Raji (cell line): ENCODE data around the gene PRKCQ.

ENCODE experiments used
- POLR2A ChIP-seq: IDR thresholded peaks from 2 replicates; pipeline ENCODE4 v1.6.1; 2011; ENCODE audit warnings: low read depth, low read length, control low read depth; ENCODE audit not compliant: insufficient read depth

Gene PRKCQ

DNA sequence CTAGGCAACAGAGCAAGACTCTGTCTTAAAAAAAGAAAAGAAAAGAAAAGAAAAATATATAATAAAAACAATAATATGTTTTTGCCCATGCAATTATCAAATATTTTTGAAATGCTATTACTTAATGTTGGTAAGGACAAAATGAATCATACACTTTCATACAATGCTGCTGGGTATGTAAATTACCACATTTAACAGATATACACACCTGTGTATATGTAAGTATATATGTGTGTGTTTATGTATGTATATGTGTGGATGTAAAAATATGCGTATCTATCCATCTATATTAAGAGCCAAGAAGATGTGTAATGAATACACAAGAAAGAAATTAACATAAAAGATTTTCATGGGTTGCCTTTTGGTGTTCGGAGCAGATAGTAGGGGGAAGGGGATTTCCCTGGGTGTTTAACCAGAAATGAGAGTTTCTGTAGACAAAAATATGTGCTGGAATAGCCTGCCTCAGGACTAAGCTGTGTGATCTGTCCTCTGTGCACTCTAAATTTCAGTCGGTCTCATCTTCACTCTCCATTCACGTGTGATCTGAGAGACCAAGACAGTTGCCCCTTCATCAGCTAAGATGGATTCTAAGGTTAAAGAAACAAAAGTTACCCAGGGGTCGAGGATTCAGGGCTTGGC is 61.2 kb downstream of the PRKCQ start:
- no peak for TF ChIP-seq POLR2A

DNA sequence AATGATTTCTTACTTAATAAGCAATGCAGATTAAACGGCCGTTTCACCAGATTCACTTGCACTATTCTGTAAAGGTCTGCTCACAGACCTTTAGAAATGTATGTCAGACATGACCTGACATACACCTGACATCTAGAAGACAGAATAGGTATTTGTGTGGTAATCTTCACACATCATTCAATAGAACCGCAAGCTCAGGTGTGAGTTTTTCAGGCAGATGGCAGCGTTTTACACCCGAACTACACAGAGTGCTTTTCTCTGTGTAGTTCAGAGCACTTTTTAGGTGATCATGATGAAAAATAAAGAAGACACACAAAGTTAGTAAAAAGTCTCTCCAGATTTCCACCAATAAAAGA is 63.2 kb downstream of the PRKCQ start:
- no peak for TF ChIP-seq POLR2A

DNA sequence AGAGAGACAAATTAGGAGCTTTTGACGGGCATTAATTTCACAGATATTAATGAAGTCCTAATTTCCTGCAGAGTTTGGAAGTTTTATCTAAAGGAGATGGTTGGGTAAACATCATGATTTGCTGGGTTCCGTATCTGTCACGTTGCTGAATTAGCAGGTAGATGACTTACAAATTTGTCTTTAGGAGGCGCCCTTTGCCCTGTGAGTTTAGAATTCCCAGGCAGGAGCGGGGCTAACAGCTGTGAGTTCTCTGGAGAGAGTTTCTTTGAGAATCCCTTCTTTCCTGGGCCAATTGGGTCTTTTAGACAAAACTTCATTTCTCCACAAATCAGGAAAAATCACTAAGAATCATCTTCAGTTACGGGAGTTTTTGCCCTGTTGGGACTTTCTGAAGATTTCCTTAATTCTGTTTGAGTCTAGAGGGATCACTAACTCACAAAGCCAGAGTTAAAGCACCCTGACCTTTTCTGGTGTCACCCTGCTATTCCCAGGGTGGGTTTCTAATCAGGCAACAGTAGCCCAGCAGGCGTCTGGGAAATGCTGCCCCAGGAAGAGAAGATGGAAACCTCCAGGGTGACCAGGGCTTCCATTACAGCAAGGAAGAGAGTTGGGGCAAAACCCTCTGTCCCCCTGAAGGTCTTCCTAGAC is 63.7 kb downstream of the PRKCQ start:
- no peak for TF ChIP-seq POLR2A

DNA sequence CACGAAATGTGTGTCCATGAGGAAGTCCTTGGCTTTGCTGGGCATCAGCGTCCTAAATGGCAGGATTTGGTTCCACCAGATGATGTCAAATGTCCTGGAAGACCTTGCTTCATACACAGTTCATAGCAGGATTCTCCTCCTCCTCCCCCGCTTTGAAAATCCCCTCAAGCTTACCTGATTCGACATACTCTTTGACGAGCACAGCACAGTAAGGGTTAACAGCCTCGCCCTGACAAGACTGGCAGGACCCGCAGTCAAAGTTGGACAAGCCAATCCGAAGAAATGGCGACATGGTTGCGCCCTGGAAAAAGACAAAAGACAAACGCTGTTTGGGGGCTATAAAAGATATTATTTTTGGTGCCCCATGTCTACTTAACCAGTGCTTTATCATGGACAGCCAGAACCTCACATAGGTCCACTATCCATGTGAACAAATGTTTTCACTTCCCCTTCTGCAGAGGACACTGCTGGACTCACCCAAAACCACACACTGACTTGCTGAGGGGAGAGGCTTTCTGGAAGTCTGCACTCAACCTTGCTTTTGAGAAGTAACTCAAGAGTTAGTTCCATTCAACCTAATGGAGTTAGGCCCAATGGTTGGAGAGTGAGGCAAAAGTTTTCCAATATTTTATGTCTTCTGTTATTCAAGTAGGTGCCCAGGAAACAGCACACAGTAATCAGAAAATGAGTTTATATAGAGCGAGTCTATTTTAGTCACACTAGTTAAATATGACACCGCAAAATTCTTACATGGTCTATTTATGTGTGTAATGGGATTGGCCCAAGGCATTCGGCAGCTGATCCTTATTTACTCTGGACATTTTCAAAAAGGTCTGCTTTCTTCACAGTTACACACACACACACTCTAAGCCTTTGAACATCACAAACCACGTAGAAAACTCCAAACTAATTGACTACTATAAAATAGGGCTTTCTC is 65.0 kb downstream of the PRKCQ start:
- no peak for TF ChIP-seq POLR2A

DNA sequence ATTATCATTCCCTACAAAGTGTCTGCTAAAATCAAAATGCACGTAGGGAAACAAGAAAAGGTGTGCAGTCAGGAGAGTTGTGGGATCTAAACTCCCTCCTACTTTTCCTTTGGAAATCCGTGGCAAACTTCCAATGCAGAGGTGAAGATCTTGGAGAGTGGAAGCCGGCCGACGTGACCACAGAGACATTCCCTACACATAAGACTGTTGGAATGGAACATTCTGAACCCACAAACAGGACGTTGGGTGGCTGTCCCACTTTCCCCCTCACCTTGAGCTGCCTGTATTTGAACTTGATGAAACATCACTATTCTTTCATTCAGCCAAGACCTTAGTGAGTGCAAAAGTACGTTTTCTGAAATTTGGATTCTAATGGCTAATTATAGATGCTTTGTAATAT is 65.9 kb downstream of the PRKCQ start:
- no peak for TF ChIP-seq POLR2A

DNA sequence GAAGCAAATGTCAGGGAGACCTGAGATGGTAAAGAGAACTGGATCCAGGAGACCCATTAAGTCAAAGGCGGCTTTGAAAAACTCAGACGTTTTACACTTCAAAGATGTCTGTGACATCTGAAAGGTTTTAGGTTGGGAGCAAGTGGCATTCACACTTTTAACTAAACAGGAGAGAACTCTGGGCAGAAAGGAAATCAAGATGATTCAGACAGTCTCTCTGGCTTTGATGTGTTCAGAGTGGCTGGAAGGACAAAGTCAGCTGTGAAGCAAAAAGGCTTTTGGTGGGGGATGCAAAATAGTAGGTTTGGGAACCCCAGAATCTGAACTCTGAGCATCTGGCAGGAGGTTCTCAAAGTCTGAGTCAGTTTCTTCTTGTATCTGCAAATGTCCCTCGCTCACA is 66.6 kb downstream of the PRKCQ start:
- no peak for TF ChIP-seq POLR2A

DNA sequence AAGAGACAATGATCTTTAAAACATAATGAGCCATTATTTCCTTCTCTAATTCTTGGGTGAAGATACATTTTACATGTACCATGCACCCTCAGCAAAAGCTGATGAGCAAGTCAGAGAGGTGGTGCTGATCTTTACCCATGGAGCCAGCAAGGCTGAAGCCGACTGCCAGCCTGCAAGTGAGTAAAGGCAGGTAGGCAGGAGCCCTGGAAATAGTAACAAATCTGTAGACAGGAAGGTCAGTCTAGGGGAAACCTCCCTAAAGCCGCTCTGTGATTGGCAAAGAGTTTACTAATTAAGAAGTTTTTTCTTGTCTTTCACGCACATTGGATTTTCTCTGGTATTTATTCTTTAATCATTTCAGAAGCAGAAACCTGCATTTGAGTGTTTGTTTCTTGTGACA is 67.9 kb downstream of the PRKCQ start:
- TF ChIP-seq POLR2A: no peak

DNA sequence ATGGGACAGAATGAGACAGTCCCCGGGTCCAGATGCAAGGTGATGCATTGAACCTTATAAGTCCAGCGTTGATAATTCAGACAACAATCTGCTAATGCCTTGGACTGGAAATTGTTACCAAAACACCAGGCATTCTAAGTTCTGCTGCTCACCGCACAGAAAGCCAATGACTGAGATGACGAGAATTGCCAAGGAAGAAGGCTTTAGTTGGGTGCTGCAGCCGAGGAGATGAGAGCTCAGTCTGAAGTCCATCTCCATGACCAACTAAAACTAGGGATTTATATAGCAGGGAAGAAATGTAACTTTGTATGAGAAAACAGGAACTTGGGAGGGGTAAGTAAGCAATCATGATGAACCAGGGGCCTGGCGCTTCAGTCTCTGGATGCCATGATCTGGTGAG is 68.7 kb downstream of the PRKCQ start:
- TF ChIP-seq POLR2A: no peak

DNA sequence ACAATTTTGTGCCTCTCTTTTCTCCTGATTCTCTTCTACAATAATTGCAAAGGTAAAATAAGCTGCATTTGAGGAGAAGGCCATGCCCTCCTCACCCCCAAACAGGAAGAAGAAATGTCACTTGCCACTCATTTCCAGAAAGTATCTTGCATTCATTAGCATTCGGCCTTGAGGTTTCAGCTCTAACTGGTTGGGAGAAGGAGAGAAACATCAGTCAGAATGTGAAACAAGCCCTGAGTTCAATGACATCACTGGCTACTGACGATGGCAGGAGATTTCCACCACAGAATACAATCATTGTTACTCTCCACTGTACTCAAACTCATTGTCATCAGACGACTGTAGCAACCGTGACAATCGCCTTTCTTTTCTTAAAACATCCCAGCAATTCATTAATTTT is 72.8 kb downstream of the PRKCQ start:
- TF ChIP-seq POLR2A: no peak

DNA sequence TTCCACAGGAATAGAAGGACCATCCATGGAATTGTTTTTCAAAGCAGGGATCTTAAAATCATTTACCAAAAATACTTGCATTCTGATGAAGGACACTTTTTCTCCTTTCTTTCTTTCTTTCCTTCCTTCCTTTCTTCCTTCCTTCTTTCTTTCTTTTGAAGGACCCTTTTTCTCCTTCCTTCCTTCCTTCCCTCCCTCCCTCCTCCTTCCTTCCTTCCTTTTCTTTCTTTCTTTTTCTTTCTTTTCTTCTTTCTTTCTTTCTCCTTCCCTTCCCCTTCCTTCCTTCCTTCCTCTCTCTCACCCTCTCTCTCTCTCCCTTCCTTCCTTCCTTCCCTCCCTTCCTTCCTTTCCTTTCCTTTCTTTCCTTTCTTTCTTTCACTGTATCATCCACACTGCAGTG is 74.8 kb downstream of the PRKCQ start:
- TF ChIP-seq POLR2A: no peak

DNA sequence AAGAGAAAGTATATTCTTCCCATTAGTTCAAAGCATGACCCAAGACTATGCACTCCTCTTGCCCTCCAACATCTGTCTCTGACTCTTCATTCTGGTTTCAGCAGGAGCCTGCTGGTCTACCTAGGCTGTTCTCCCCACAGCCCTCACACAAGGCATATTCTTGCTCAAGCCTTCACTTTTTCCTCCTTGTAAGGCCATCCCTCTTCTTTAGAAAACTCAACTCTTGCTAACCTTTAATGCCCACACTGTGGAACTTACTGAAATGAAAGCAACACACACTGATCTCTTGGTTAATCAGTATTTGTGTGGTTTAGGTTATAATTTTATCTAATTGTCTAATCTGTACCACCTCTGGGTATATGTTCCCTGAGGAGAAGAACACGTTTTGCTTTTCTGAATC is 75.8 kb downstream of the PRKCQ start:
- no peak for TF ChIP-seq POLR2A

DNA sequence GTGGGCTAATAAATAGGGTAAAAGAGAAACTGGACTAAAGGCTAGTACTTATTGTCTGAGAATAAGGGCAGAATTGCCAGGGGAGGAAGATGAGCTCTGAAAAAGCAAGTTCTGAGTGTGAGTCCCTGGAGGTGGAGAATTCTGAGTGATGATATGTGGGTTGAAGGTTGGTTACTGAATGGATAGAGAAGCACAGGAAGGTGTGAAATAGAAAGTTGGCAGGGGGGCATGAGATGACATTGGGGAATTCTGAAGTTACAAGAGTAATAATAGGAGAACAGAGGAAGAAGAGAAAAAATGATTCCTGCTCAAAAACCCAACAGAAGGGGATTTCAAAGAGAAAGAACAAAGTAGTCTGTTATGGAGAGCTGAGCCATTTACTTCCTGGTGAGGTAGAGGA is 76.9 kb downstream of the PRKCQ start:
- no peak for TF ChIP-seq POLR2A

DNA sequence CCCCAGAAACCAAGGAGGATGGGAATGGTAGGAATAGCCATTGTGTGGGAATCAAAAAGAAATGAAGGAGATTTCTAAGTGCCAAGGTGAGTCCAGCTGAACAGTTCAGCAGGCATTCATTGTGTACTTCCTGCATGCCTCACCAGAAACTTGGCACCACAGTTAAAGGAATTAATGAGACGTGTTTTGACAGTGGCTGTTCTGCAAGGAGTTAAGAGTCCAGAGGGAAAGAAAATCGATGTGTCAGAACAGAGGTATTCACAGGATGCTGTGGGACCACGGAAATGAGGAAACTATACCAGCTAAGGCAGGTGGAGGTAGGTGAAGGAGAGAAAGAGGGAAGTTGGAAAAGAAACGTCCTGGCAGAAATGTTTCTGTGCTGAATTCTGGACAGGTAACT is 78.1 kb downstream of the PRKCQ start:
- TF ChIP-seq POLR2A: no peak

DNA sequence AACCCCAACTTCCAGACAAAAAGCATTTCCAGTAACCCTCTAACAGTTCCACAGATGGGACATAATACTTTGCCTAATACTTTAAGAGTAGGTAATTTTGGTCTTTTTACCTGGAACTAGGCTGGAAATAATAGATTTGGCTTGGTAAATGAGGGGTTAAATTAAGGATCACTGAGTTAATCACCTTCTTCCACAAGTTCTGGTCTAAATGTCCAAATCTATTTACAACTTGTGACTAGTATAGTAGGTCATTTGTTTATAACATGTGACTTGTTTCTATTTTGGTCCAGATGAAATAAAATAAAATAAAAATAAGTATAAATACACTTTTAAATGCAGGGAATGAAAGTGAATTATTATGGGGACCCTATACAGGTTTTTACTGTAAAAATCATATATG is 80.1 kb downstream of the PRKCQ start:
- no peak for TF ChIP-seq POLR2A

DNA sequence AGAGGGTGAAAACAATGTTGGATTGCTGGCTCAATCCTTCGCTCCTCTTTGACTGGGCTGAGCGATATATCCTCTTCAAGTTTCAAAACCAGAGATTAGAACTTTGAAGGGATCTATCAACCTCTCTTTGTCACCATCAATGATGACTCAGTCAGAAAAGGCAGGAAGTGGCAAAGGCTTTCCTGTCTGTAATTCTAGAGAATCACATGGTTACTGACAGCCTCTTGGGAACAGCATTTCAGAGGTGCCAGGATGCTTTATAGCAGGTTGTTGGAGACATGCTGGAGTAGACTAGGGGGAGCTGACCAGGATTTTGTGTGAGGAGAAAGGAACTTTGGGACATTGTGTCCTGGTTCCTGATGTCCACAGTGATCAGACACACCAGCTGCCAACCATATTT is 81.3 kb downstream of the PRKCQ start:
- TF ChIP-seq POLR2A: no peak

DNA sequence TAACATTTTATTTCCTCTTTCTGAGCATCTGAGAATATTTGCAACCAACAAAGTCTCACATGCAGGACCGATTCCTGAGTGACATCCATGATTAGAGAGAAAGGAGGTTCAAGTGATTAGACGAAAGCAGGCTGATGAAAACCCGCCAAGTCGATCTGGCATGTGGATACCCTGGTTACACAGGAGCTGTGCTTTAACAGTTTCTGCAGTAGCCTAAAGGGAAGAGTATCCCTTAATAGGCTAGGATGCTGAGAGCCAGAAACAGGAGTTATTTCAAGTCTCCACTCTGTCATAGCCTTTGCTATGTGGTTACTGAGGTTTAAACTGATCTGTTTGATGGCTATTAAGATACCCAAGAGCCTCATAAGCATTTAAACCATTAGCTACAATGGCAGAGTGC is 82.5 kb downstream of the PRKCQ start:
- no peak for TF ChIP-seq POLR2A
